T47D (cell line): ENCODE results near the gene UBR4.

ENCODE experiments used
- DNase-seq, 2 experiments: peaks; one replicate each; pipeline versions ENCODE4 v3.0.0 to v3.0.0-alpha.2; 2011 to 2012; ENCODE audit warnings: low read depth in 1 of 2, low spot score in 1 of 2
- JUND ChIP-seq: IDR thresholded peaks from 2 replicates; pipeline ENCODE4 v1.6.1; 2012; ENCODE audit warnings: low read depth
- in situ Hi-C: cut with HindIII; loops from 2 replicates; pipeline ENCODE4 v1.10.0; 2016; ENCODE audit warnings: low sequenced_read_pairs, low pct_unique_long_range_greater_than_20kb

The UBR4 gene

GRCh38 chr1:19032701-19033514 is 177.2 kb downstream of the UBR4 start:
- no peak for DNase-seq

GRCh38 chr1:19032413-19032695 is 177.7 kb downstream of the UBR4 start:
- in situ Hi-C loops = no loop called here
- TF ChIP-seq JUND = no peak
- no peak for DNase-seq

More at GRCh38 chr1:19032701-19033514, 177.2 kb downstream of the UBR4 start:
- no peak for TF ChIP-seq JUND
- in situ Hi-C loops = no loop called here

- in situ Hi-C loops = no loop called here
- peak; percentile 30 to 40 for DNase-seq
These were observed 180.6 kb downstream of the UBR4 start for GRCh38 chr1:19029191-19030085.

GRCh38 chr1:19028546-19029129 is 181.4 kb downstream of the UBR4 start:
- no peak for TF ChIP-seq JUND
- DNase-seq = no peak
- in situ Hi-C loops = no loop called here

More at GRCh38 chr1:19029191-19030085, 180.6 kb downstream of the UBR4 start:
- TF ChIP-seq JUND = no peak

- in situ Hi-C loops = no loop called here
- no peak for TF ChIP-seq JUND
- no peak for DNase-seq
These were observed 182.0 kb downstream of the UBR4 start for GRCh38 chr1:19028110-19028509.
